ENCODE results near the gene NLGN3. TPM values are rescaled to one million over a fixed set of nuclear protein-coding genes. Genes with fewer than 3 reads are reported as not detected.

Gene NLGN3
- polyA plus RNA-seq, 3 donors, result 0.05 to 0.80 TPM; not detected in 1

- H3K79me2 ChIP-seq (ENCODE audit: insufficient read depth, low read length), result peaks cover 7% of the 10 kb centered on the region
- H3K4me2 ChIP-seq (replicated peaks; ENCODE audit: extremely low read depth, low read length, poor library complexity, severe bottlenecking), result peak overlapping the region; percentile 34
- peaks cover 73 to 79% of the 10 kb centered on the region in 2 donors for H3K4me1 ChIP-seq (ENCODE audit: control insufficient read depth in 1 of 2, insufficient read depth in 2 of 2, low read length in 2 of 2)
- Mint-ChIP-seq H3K27ac (peak overlapping the region in 2 of 7 donors; percentile 1 to 26), H3K27me3 (ENCODE audit: low read depth in 3 of 3) (peaks cover 0 to 3% (median 0%) of the 10 kb centered on the region in 3 donors), H3K4me3 (peak overlapping the region in 1 of 2 donors; percentile 24), H3K4me1 (peaks cover 82% of the 10 kb centered on the region), H3K9me3 (peaks cover 0 to 1% (median 0%) of the 10 kb centered on the region in 7 donors), H3K36me3 (peaks cover 0 to 15% of the 10 kb centered on the region in 2 donors)
- no peak for TF ChIP-seq CTCF (IDR thresholded peaks at IDR 0.05)
- no peak overlapping the region for H3K4me3 ChIP-seq (replicated peaks in 1 of 3; ENCODE audit: low read depth in 2 of 3, low read length in 3 of 3)
- no peaks in the 10 kb centered on the region for H3K9me3 ChIP-seq (replicated peaks in 1 of 2; ENCODE audit: control insufficient read depth in 1 of 2, insufficient read depth in 1 of 2, low read length in 2 of 2)
- intact Hi-C loops (cut with micrococcal nuclease), result no loop called here
- WGBS (ENCODE audit: insufficient coverage), result 0% methylated on average over 1 of the region's 9 CpGs
- H2AFZ ChIP-seq (ENCODE audit: insufficient read depth, low read depth, low read length, poor library complexity, severe bottlenecking), result no peak overlapping the region
- no peaks in the 10 kb centered on the region for H3K27me3 ChIP-seq (ENCODE audit: control insufficient read depth in 2 of 2, insufficient read depth in 2 of 2, low read length in 2 of 2)
- no peak for DNase-seq
- no peak overlapping the region for H3K9ac ChIP-seq (ENCODE audit: insufficient read depth, low read length, poor library complexity, severe bottlenecking)
- H3K27ac ChIP-seq (ENCODE audit: low read depth in 1 of 2, low read length in 2 of 2), result no peak overlapping the region
- no peaks in the 10 kb centered on the region for H4K20me1 ChIP-seq (ENCODE audit: insufficient read depth, low read length)
- H3K36me3 ChIP-seq (replicated peaks in 1 of 2; ENCODE audit: control insufficient read depth in 1 of 2, insufficient read depth in 2 of 2, low read length in 2 of 2), result peaks cover 0 to 2% of the 10 kb centered on the region in 2 donors
These were observed 36.8 kb upstream of the NLGN3 start for GRCh38 chrX:71107762-71108360.

- peak overlapping the region in 1 of 2 donors; percentile 79 for H3K4me3 Mint-ChIP-seq
- no peak overlapping the region for H3K4me3 ChIP-seq (replicated peaks in 1 of 3; ENCODE audit: low read depth in 2 of 3, low read length in 3 of 3)
- no CpG with 5 or more reads among the region's 6 CpGs for WGBS (ENCODE audit: insufficient coverage)
- H3K9ac ChIP-seq (ENCODE audit: insufficient read depth, low read length, poor library complexity, severe bottlenecking), result no peak overlapping the region
- peaks cover 61 to 68% of the 10 kb centered on the region in 2 donors for H3K4me1 ChIP-seq (ENCODE audit: control insufficient read depth in 1 of 2, insufficient read depth in 2 of 2, low read length in 2 of 2)
- peaks cover 0 to 2% of the 10 kb centered on the region in 2 donors for H3K36me3 ChIP-seq (replicated peaks in 1 of 2; ENCODE audit: control insufficient read depth in 1 of 2, insufficient read depth in 2 of 2, low read length in 2 of 2)
- H3K9me3 Mint-ChIP-seq, result peaks cover 0 to 1% (median 0%) of the 10 kb centered on the region in 7 donors
- intact Hi-C loops (cut with micrococcal nuclease), result no loop called here
- TF ChIP-seq CTCF (IDR thresholded peaks at IDR 0.05), result no peak
- no peak overlapping the region for H3K27ac ChIP-seq (ENCODE audit: low read depth in 1 of 2, low read length in 2 of 2)
- H3K4me1 Mint-ChIP-seq, result peaks cover 71% of the 10 kb centered on the region
- no peak overlapping the region for H2AFZ ChIP-seq (ENCODE audit: insufficient read depth, low read depth, low read length, poor library complexity, severe bottlenecking)
- H3K79me2 ChIP-seq (ENCODE audit: insufficient read depth, low read length), result peaks cover 7% of the 10 kb centered on the region
- H4K20me1 ChIP-seq (ENCODE audit: insufficient read depth, low read length), result no peaks in the 10 kb centered on the region
- peaks cover 0 to 3% (median 0%) of the 10 kb centered on the region in 3 donors for H3K27me3 Mint-ChIP-seq (ENCODE audit: low read depth in 3 of 3)
- no peak overlapping the region for H3K27ac Mint-ChIP-seq
- no peaks in the 10 kb centered on the region for H3K9me3 ChIP-seq (replicated peaks in 1 of 2; ENCODE audit: control insufficient read depth in 1 of 2, insufficient read depth in 1 of 2, low read length in 2 of 2)
- DNase-seq, result no peak
- H3K4me2 ChIP-seq (replicated peaks; ENCODE audit: extremely low read depth, low read length, poor library complexity, severe bottlenecking), result peak overlapping the region; percentile 34
- peaks cover 0 to 15% of the 10 kb centered on the region in 2 donors for H3K36me3 Mint-ChIP-seq
- H3K27me3 ChIP-seq (ENCODE audit: control insufficient read depth in 2 of 2, insufficient read depth in 2 of 2, low read length in 2 of 2), result no peaks in the 10 kb centered on the region
These were observed 35.6 kb upstream of the NLGN3 start for GRCh38 chrX:71109051-71109450.
